Stimulated activated CD4-positive, alpha-beta T cell treated with anti-CD3 and anti-CD28 coated beads, Interleukin-2, amount 100 ng/mL, for 48 hours (primary cell): Measurements from ENCODE around the gene ZBTB16.

Source experiments
- DNase-seq, 2 donors: peaks; one replicate each; pipeline ENCODE4 v3.0.0-alpha.2; 2020

The ZBTB16 gene

GRCh38 chr11:114193730-114194679, 134.5 kb downstream of the ZBTB16 start:
- DNase-seq: no peak

GRCh38 chr11:114194702-114195101, 135.2 kb downstream of the ZBTB16 start:
- no peak for DNase-seq

GRCh38 chr11:114195151-114195550, 135.6 kb downstream of the ZBTB16 start:
- no peak for DNase-seq

GRCh38 chr11:114195981-114196731, 136.6 kb downstream of the ZBTB16 start:
- DNase-seq: no peak

- no peak for DNase-seq
Observed at GRCh38 chr11:114196997-114197703, 137.6 kb downstream of the ZBTB16 start.

GRCh38 chr11:114197799-114198500, 138.4 kb downstream of the ZBTB16 start:
- no peak for DNase-seq

- DNase-seq: no peak
Observed at GRCh38 chr11:114199051-114199450, 139.5 kb downstream of the ZBTB16 start.

GRCh38 chr11:114200351-114201133, 141.0 kb downstream of the ZBTB16 start:
- no peak for DNase-seq

- DNase-seq: no peak
Observed at GRCh38 chr11:114201219-114201618, 141.7 kb downstream of the ZBTB16 start.

GRCh38 chr11:114202011-114202609, 142.6 kb downstream of the ZBTB16 start:
- DNase-seq: no peak

GRCh38 chr11:114207096-114207495, 147.6 kb downstream of the ZBTB16 start:
- DNase-seq: no peak

GRCh38 chr11:114208377-114208776, 148.9 kb downstream of the ZBTB16 start:
- DNase-seq: no peak

GRCh38 chr11:114209343-114209742, 149.8 kb downstream of the ZBTB16 start:
- no peak for DNase-seq

GRCh38 chr11:114209904-114210303, 150.4 kb downstream of the ZBTB16 start:
- no peak for DNase-seq

- DNase-seq: no peak
Observed at GRCh38 chr11:114211444-114212121, 152.1 kb downstream of the ZBTB16 start.

- DNase-seq: no peak
Observed at GRCh38 chr11:114213622-114214021, 154.1 kb downstream of the ZBTB16 start.

GRCh38 chr11:114215428-114215827, 155.9 kb downstream of the ZBTB16 start:
- DNase-seq: no peak

- DNase-seq: no peak
Observed at GRCh38 chr11:114215871-114216795, 156.6 kb downstream of the ZBTB16 start.

GRCh38 chr11:114216796-114217180, 157.3 kb downstream of the ZBTB16 start:
- no peak for DNase-seq

GRCh38 chr11:114218508-114218907, 159.0 kb downstream of the ZBTB16 start:
- no peak for DNase-seq
